ENCODE measurements around the gene OSBPL8. TPM values are rescaled to one million over a fixed set of nuclear protein-coding genes. Genes with fewer than 3 reads are reported as not detected.

Gene OSBPL8
- total and polyA plus RNA-seq, 2 donors (not counting 1 experiment from before 2014, with no cell fraction given), result 11.1 to 112 TPM

DNA sequence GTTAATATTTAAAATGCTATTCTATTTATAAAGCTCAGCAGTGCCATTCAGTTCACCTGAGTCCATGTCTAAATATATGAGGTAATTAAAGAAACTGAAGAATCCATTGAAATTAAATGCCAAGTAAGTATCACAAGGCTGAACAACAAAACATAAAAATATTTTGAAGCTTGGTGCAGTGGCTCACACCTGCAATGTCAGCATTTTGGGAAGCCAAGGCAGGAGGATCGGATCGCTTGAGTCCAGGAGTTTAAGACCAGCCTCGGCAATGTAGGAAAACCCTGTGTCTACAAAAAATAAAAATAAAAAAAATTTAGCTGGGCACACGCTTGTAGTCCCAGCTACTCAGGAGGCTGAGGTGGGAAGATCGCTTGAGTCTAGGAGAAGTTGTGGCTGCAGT, 101.8 kb downstream of the OSBPL8 start:
- Histone ChIP-seq H3K36me3 (replicated peaks in 1 of 2; ENCODE audit: control extremely low read depth in 1 of 2, control insufficient read depth in 1 of 2, extremely low read depth in 1 of 2, insufficient read depth in 2 of 2, low read length in 1 of 2) (peaks cover 0 to 2% of the 10 kb centered on the region in 2 experiments), H3K79me2 (ENCODE audit: control insufficient read depth, insufficient read depth, low read length) (peaks cover 38% of the 10 kb centered on the region), H3K27me3 (replicated peaks in 1 of 4; ENCODE audit: control extremely low read depth in 1 of 4, control insufficient read depth in 3 of 4, insufficient read depth in 4 of 4, low read length in 3 of 4) (no peaks in the 10 kb centered on the region), H3K4me3 (ENCODE audit: control extremely low read depth in 1 of 5, extremely low read depth in 1 of 5, insufficient read depth in 1 of 5, low read depth in 2 of 5, low read length in 4 of 5) (no peak overlapping the region), H3K4me2 (replicated peaks; ENCODE audit: low read depth, low read length, poor library complexity, severe bottlenecking) (no peak overlapping the region), H3K4me1 (ENCODE audit: control insufficient read depth in 2 of 2, insufficient read depth in 2 of 2, low read length in 2 of 2) (peaks cover 0 to 4% of the 10 kb centered on the region in 2 donors), H3K9me3 (ENCODE audit: control extremely low read depth in 1 of 3, control insufficient read depth in 2 of 3, insufficient read depth in 1 of 3, low read length in 2 of 3) (no peaks in the 10 kb centered on the region), H2AFZ (ENCODE audit: insufficient read depth, low read depth, low read length, poor library complexity, severe bottlenecking) (no peak overlapping the region), H3K9ac (ENCODE audit: low read length) (no peak overlapping the region), H4K20me1 (ENCODE audit: control insufficient read depth, insufficient read depth, low read length, poor library complexity, severe bottlenecking) (peaks cover 15% of the 10 kb centered on the region), H3K27ac (ENCODE audit: low read length in 2 of 2) (no peak overlapping the region)
- Mint-ChIP-seq H3K4me3 (no peak overlapping the region), H3K4me1 (peaks cover 18% of the 10 kb centered on the region), H3K9me3 (ENCODE audit: insufficient read depth) (no peaks in the 10 kb centered on the region), H3K27ac (no peak overlapping the region), H3K27me3 (no peaks in the 10 kb centered on the region)
- ATAC-seq (ENCODE audit: low read depth) (no peak), DNase-seq (no peak)
- 93% methylated on average over 3 of the region's 5 CpGs for WGBS (ENCODE audit: insufficient coverage)
- ChIA-PET POLR2A (no interaction called here), CTCF (interaction anchor here (0.8 to 0.9 kb wide), 2 partner anchors 130 to 930 kb away, joined by 3 to 4 read pairs; no protein-coding TSS in a partner anchor)
- intact Hi-C loops (cut with micrococcal nuclease), result loop anchor here (2.0 to 5.0 kb wide), 3 partner anchors 99 to 373 kb away; partner anchors contain the start of genes NAP1L1 and OSBPL8
- TF ChIP-seq, protein P1, sequence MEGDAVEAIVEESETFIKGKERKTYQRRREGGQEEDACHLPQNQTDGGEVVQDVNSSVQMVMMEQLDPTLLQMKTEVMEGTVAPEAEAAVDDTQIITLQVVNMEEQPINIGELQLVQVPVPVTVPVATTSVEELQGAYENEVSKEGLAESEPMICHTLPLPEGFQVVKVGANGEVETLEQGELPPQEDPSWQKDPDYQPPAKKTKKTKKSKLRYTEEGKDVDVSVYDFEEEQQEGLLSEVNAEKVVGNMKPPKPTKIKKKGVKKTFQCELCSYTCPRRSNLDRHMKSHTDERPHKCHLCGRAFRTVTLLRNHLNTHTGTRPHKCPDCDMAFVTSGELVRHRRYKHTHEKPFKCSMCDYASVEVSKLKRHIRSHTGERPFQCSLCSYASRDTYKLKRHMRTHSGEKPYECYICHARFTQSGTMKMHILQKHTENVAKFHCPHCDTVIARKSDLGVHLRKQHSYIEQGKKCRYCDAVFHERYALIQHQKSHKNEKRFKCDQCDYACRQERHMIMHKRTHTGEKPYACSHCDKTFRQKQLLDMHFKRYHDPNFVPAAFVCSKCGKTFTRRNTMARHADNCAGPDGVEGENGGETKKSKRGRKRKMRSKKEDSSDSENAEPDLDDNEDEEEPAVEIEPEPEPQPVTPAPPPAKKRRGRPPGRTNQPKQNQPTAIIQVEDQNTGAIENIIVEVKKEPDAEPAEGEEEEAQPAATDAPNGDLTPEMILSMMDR (IDR thresholded peaks at IDR 0.05), result no peak
- TF ChIP-seq EZH2 (IDR thresholded peaks at IDR 0.05; ENCODE audit: borderline replicate concordance, insufficient read depth, low read depth, low read length, poor library complexity, severe bottlenecking), result no peak

DNA sequence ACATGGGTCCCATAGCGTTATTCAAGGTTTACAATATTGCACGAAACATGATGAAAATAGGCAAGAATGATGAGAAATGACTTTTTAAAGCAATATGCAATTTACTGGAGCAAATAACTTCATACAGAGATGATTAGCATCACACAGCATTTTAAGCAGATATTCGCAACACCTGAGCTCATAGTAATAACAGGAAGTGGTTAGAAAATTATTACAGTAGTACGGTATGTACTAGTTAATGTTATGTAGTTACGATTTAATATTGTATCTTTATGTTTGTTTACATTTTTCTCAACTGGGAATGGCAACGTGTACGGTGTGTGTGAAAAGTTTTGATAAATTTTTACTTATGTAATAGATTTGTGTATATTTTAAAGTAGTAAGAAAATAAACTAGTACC, 102.6 kb downstream of the OSBPL8 start:
- Histone ChIP-seq H3K9ac (ENCODE audit: low read length) (no peak overlapping the region), H3K4me2 (replicated peaks; ENCODE audit: low read depth, low read length, poor library complexity, severe bottlenecking) (no peak overlapping the region), H4K20me1 (ENCODE audit: control insufficient read depth, insufficient read depth, low read length, poor library complexity, severe bottlenecking) (peaks cover 12% of the 10 kb centered on the region), H3K27me3 (replicated peaks in 1 of 4; ENCODE audit: control extremely low read depth in 1 of 4, control insufficient read depth in 3 of 4, insufficient read depth in 4 of 4, low read length in 3 of 4) (no peaks in the 10 kb centered on the region), H3K36me3 (replicated peaks in 1 of 2; ENCODE audit: control extremely low read depth in 1 of 2, control insufficient read depth in 1 of 2, extremely low read depth in 1 of 2, insufficient read depth in 2 of 2, low read length in 1 of 2) (peaks cover 0 to 2% of the 10 kb centered on the region in 2 experiments), H3K4me3 (ENCODE audit: control extremely low read depth in 1 of 5, extremely low read depth in 1 of 5, insufficient read depth in 1 of 5, low read depth in 2 of 5, low read length in 4 of 5) (no peak overlapping the region), H2AFZ (ENCODE audit: insufficient read depth, low read depth, low read length, poor library complexity, severe bottlenecking) (no peak overlapping the region), H3K4me1 (ENCODE audit: control insufficient read depth in 2 of 2, insufficient read depth in 2 of 2, low read length in 2 of 2) (peaks cover 0 to 4% of the 10 kb centered on the region in 2 donors), H3K27ac (ENCODE audit: low read length in 2 of 2) (no peak overlapping the region), H3K9me3 (ENCODE audit: control extremely low read depth in 1 of 3, control insufficient read depth in 2 of 3, insufficient read depth in 1 of 3, low read length in 2 of 3) (no peaks in the 10 kb centered on the region), H3K79me2 (ENCODE audit: control insufficient read depth, insufficient read depth, low read length) (peaks cover 39% of the 10 kb centered on the region)
- H3K27ac Mint-ChIP-seq, result no peak overlapping the region
- H3K27me3 Mint-ChIP-seq, result no peaks in the 10 kb centered on the region
- no peak overlapping the region for H3K4me3 Mint-ChIP-seq
- ChIA-PET POLR2A (no interaction called here), CTCF (interaction anchor here (0.6 to 3.5 kb wide), 13 partner anchors 8 to 931 kb away, joined by 3 to 30 read pairs (median 6); no protein-coding TSS in a partner anchor)
- no peaks in the 10 kb centered on the region for H3K9me3 Mint-ChIP-seq (ENCODE audit: insufficient read depth)
- no peak for TF ChIP-seq EZH2 (IDR thresholded peaks at IDR 0.05; ENCODE audit: borderline replicate concordance, insufficient read depth, low read depth, low read length, poor library complexity, severe bottlenecking)
- TF ChIP-seq, protein P1 (IDR thresholded peaks at IDR 0.05), result no peak
- H3K4me1 Mint-ChIP-seq, result peaks cover 18% of the 10 kb centered on the region
- ATAC-seq (ENCODE audit: low read depth) (no peak), DNase-seq (no peak)
- intact Hi-C loops (cut with micrococcal nuclease), result loop anchor here (2.0 to 5.0 kb wide), 3 partner anchors 100 to 372 kb away; partner anchors contain the start of genes NAP1L1 and OSBPL8
- WGBS (ENCODE audit: insufficient coverage), result no CpG with 5 or more reads among the region's 7 CpGs

Data from B cell (primary cell).